K562 (cell line): ENCODE measurements around the gene LRIF1. TPM values are rescaled to one million over a fixed set of nuclear protein-coding genes. Genes with fewer than 3 reads are reported as not detected.
A peak's percentile ranks its signal among the peaks of the same experiment; 100 is the strongest.

ENCODE experiments used
- CBX3 ChIP-seq, 2 experiments: IDR thresholded peaks; 1 replicate in 1 of 2; 2 replicates in 1 of 2; pipeline ENCODE4 v1.6.1; 2012; ENCODE audit warnings: inconsistent platforms in 2 of 2, low read length in 2 of 2, borderline replicate concordance in 1 of 2, control low read depth in 1 of 2
- CCNT2 ChIP-seq: IDR thresholded peaks from 2 replicates; pipeline ENCODE4 v1.6.1; 2011; ENCODE audit warnings: borderline replicate concordance, low read depth, mild to moderate bottlenecking, moderate library complexity, mixed read lengths, low read length; ENCODE audit not compliant: insufficient read length; ENCODE audit errors: extremely low read depth
- CXXC5 ChIP-seq: fragments of 250-450 bp; sonication (Bioruptor Pico); IDR thresholded peaks from 2 replicates; pipeline ENCODE4 v1.8.0; 2022; ENCODE audit warnings: inconsistent platforms, mild to moderate bottlenecking, moderate library complexity
- EGR1 ChIP-seq: fragments of 450-650 bp; conservative IDR thresholded peaks from 2 replicates; pipeline ENCODE4 v1.6.1; 2017; ENCODE audit warnings: mild to moderate bottlenecking
- EHMT2 ChIP-seq: fragments of 450-650 bp; IDR thresholded peaks from 2 replicates; pipeline ENCODE4 v1.6.1; 2018; ENCODE audit warnings: antibody characterized with exemption
- ETV6 ChIP-seq, 3 experiments: fragments of 150-350 bp in 1 of 3; sonication (generic) in 1 of 3; formaldehyde crosslinking in 1 of 3; IDR thresholded peaks; 2 replicates each; pipeline versions ENCODE4 v1.6.1 to v1.8.0; 2014 to 2022; ENCODE audit warnings: borderline replicate concordance in 2 of 3, low read depth in 2 of 3, antibody characterized with exemption in 1 of 3, low read length in 1 of 3, mild to moderate bottlenecking in 1 of 3, missing genetic modification reagents in 1 of 3
- HMG20A ChIP-seq: fragments of 450-650 bp; formaldehyde crosslinking; conservative IDR thresholded peaks from 2 replicates; pipeline ENCODE4 v1.4.0; 2020; ENCODE audit warnings: mild to moderate bottlenecking, mixed read lengths
- HMGN3 ChIP-seq: IDR thresholded peaks from 2 replicates; pipeline ENCODE4 v1.6.1; 2011; ENCODE audit warnings: borderline replicate concordance, low read depth, mild to moderate bottlenecking, mixed read lengths, low read length; ENCODE audit not compliant: insufficient read length; ENCODE audit errors: extremely low read depth
- LEF1 ChIP-seq: fragments of 450-650 bp; IDR thresholded peaks from 2 replicates; pipeline ENCODE4 v1.6.1; 2016; ENCODE audit warnings: mild to moderate bottlenecking
- MAFG ChIP-seq: fragments of 450-650 bp; conservative IDR thresholded peaks from 2 replicates; pipeline ENCODE4 v1.6.1; 2016; ENCODE audit warnings: missing genetic modification characterization, missing compliant biosample characterization
- MEIS2 ChIP-seq: fragments of 450-650 bp; IDR thresholded peaks from 2 replicates; pipeline ENCODE4 v1.6.1; 2014; ENCODE audit warnings: mild to moderate bottlenecking; ENCODE audit not compliant: partially characterized antibody
- NR4A1 ChIP-seq, 2 experiments: fragments of 250-450 bp in 1 of 2; fragments of 450-650 bp in 1 of 2; sonication (Bioruptor Pico) in 1 of 2; IDR thresholded peaks; 2 replicates each; pipeline versions ENCODE4 v1.4.0 to v1.6.1; 2016 to 2020; ENCODE audit warnings: mild to moderate bottlenecking in 2 of 2, missing compliant biosample characterization in 1 of 2, missing genetic modification characterization in 1 of 2, moderate library complexity in 1 of 2
- STAT5A ChIP-seq: IDR thresholded peaks from 2 replicates; pipeline ENCODE4 v1.6.1; 2012; ENCODE audit warnings: low read length, inconsistent platforms, borderline replicate concordance
- ZEB2 ChIP-seq: fragments of 450-650 bp; IDR thresholded peaks from 2 replicates; pipeline ENCODE4 v1.6.1; 2016
- ZNF3 ChIP-seq: fragments of 250-450 bp; sonication (Bioruptor Pico); IDR thresholded peaks from 2 replicates; pipeline ENCODE4 v1.5.0; 2021; ENCODE audit warnings: mild to moderate bottlenecking, moderate library complexity
- ZNF644 ChIP-seq: fragments of 200-800 bp; sonication (Bioruptor generic); IDR thresholded peaks from 2 replicates; pipeline ENCODE4 v1.6.1; 2016; ENCODE audit warnings: low read depth, missing genetic modification characterization, missing compliant biosample characterization
- polyA plus RNA-seq, 8 experiments: library from polyadenylated mRNA; depleted of rRNA in 4 of 8; stranded (reverse) in 5 of 8; unstranded in 3 of 8; fragments of >200 nt; fragmentation: Nextera tagmentation in 2 of 8; fragmentation: Illumina TruSeq in 1 of 8; extraction: Ambion mirVana in 2 of 8; extraction: Trizol in 1 of 8; gene quantifications; 2 replicates each; pipeline versions ENCODE4 v1.2.1 to v1.2.3, GENCODE V29; 2011 to 2014; ENCODE audit warnings: inconsistent platforms in 1 of 8, missing spikeins in 1 of 8
- total RNA-seq, 7 experiments: library from RNA; depleted of rRNA in 6 of 7; stranded (reverse); fragments of >200 nt in 6 of 7; fragmentation: Illumina TruSeq in 2 of 7; extraction: Trizol in 2 of 7; gene quantifications; 2 replicates each; pipeline versions ENCODE4 v1.2.1 to v1.2.3, GENCODE V29; 2011 to 2021; ENCODE audit warnings: low replicate concordance in 1 of 7
- TF ChIP-seq, protein P1 (sequence below), 2 experiments: fragments of 450-650 bp in 1 of 2; sonication (generic) in 1 of 2; formaldehyde crosslinking in 1 of 2; IDR thresholded peaks in 1 of 2; conservative IDR thresholded peaks in 1 of 2; 2 replicates each; pipeline versions ENCODE4 v1.6.1 to v1.8.1; 2016 to 2023; ENCODE audit warnings: mild to moderate bottlenecking in 2 of 2, moderate library complexity in 2 of 2, inconsistent platforms in 1 of 2, missing genetic modification reagents in 1 of 2
- TF ChIP-seq, protein P2 (sequence below), 3 experiments: fragments of 200-800 bp in 1 of 3; fragments of 250-450 bp in 1 of 3; fragments of 450-650 bp in 1 of 3; sonication (Bioruptor Pico) in 1 of 3; sonication (Bioruptor generic) in 1 of 3; formaldehyde crosslinking in 1 of 3; IDR thresholded peaks; 2 replicates each; pipeline versions ENCODE4 v1.6.1 to v1.8.0; 2016 to 2022; ENCODE audit warnings: mild to moderate bottlenecking in 2 of 3, missing genetic modification characterization in 2 of 3, missing compliant biosample characterization in 1 of 3, moderate library complexity in 1 of 3
- TF ChIP-seq, protein P3 (sequence below): sonication (generic); formaldehyde crosslinking; IDR thresholded peaks from 2 replicates; pipeline ENCODE4 v1.4.0; 2020; ENCODE audit warnings: mild to moderate bottlenecking, missing genetic modification reagents

LRIF1 gene
- total and polyA plus RNA-seq, 9 of the 15 experiments (the other 6 are each of a cell fraction or from before 2014, with no cell fraction given): 35.6 to 88.8 (median 74.1) TPM

DNA sequence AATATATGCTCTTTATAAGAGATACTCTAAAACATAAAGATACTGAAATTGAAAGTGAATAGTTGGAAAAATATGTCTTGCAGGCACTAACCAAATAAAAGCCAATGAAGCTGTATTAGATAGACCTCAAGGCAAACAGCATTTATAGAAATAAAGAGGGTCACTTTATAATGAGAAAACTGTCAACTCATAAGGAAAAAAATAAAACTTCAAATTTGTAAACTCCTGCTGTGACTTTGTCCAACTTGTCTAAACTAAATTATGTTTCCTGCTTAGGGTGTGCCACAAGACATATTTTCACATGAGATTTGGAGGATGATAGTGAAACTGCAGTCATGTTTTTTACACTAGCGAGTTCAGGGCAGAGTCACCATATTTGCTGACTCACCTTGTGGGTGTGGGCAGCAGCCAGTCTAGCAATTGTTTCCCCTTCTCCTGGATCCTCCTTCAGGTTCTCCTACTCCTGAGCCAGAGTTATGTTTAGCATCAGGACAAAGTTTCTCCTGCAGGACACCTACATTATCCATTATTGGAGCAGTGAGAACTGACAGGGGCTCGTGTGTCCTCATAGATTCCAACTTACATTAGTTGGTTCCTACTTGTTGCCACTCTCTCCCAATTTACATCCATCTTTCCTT, 46.9 kb downstream of the LRIF1 start (continued):
- TF ChIP-seq ETV6 (IDR thresholded peaks at IDR 0.05; ENCODE audit: borderline replicate concordance in 1 of 2, low read depth in 2 of 2, low read length in 1 of 2) (peak in 1 of 2 experiments; percentile 41; a peak in 1 of 4 replicates), ETV6 (CRISPR knock-in tag; IDR thresholded peaks at IDR 0.05; ENCODE audit: borderline replicate concordance) (no peak), STAT5A (0 out of 2 replicates have a peak, but pooled peaks have one; percentile 31), MEIS2 (peak; percentile 89), ZNF3 (CRISPR knock-in tag) (no peak), ZNF644 (tag) (peak; percentile 77; the same call in 1 of the 2 replicates), HMGN3 (no peak), LEF1 (peak; percentile 94), ZEB2 (peak; percentile 56; the same call in 1 of the 2 replicates), CBX3 (IDR thresholded peaks at IDR 0.05; ENCODE audit: borderline replicate concordance in 1 of 2, low read length in 2 of 2) (peak in 1 of 2 experiments; percentile 71; a peak in 1 of 3 replicates), HMG20A (CRISPR knock-in tag) (peak; percentile 42; the same call in 1 of the 2 replicates), NR4A1 (CRISPR knock-in tag; IDR thresholded peaks at IDR 0.05) (no peak), NR4A1 (tag; IDR thresholded peaks at IDR 0.05) (peak; percentile 72), CXXC5 (peak; percentile 50; the same call in 1 of the 2 replicates), MAFG (tag) (peak; percentile 100), CCNT2 (peak; percentile 62), EGR1 (peak; percentile 67), EHMT2 (0 out of 2 replicates have a peak, but pooled peaks have one; percentile 46)
- TF ChIP-seq, protein P1, sequence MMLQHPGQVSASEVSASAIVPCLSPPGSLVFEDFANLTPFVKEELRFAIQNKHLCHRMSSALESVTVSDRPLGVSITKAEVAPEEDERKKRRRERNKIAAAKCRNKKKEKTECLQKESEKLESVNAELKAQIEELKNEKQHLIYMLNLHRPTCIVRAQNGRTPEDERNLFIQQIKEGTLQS (IDR thresholded peaks at IDR 0.05): peak; percentile 88
- TF ChIP-seq, protein P1 (CRISPR knock-in tag; conservative IDR thresholded peaks at IDR 0.05): no peak
- TF ChIP-seq, protein P2, sequence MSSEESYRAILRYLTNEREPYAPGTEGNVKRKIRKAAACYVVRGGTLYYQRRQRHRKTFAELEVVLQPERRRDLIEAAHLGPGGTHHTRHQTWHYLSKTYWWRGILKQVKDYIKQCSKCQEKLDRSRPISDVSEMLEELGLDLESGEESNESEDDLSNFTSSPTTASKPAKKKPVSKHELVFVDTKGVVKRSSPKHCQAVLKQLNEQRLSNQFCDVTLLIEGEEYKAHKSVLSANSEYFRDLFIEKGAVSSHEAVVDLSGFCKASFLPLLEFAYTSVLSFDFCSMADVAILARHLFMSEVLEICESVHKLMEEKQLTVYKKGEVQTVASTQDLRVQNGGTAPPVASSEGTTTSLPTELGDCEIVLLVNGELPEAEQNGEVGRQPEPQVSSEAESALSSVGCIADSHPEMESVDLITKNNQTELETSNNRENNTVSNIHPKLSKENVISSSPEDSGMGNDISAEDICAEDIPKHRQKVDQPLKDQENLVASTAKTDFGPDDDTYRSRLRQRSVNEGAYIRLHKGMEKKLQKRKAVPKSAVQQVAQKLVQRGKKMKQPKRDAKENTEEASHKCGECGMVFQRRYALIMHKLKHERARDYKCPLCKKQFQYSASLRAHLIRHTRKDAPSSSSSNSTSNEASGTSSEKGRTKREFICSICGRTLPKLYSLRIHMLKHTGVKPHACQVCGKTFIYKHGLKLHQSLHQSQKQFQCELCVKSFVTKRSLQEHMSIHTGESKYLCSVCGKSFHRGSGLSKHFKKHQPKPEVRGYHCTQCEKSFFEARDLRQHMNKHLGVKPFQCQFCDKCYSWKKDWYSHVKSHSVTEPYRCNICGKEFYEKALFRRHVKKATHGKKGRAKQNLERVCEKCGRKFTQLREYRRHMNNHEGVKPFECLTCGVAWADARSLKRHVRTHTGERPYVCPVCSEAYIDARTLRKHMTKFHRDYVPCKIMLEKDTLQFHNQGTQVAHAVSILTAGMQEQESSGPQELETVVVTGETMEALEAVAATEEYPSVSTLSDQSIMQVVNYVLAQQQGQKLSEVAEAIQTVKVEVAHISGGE (CRISPR knock-in tag; IDR thresholded peaks at IDR 0.05): peak in 1 of 3 experiments; percentile 67; a peak in 1 of 6 replicates
- TF ChIP-seq, protein P3, sequence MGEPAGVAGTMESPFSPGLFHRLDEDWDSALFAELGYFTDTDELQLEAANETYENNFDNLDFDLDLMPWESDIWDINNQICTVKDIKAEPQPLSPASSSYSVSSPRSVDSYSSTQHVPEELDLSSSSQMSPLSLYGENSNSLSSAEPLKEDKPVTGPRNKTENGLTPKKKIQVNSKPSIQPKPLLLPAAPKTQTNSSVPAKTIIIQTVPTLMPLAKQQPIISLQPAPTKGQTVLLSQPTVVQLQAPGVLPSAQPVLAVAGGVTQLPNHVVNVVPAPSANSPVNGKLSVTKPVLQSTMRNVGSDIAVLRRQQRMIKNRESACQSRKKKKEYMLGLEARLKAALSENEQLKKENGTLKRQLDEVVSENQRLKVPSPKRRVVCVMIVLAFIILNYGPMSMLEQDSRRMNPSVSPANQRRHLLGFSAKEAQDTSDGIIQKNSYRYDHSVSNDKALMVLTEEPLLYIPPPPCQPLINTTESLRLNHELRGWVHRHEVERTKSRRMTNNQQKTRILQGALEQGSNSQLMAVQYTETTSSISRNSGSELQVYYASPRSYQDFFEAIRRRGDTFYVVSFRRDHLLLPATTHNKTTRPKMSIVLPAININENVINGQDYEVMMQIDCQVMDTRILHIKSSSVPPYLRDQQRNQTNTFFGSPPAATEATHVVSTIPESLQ: no peak
